ENCODE results near the gene NTSR1.

The NTSR1 gene

DNA sequence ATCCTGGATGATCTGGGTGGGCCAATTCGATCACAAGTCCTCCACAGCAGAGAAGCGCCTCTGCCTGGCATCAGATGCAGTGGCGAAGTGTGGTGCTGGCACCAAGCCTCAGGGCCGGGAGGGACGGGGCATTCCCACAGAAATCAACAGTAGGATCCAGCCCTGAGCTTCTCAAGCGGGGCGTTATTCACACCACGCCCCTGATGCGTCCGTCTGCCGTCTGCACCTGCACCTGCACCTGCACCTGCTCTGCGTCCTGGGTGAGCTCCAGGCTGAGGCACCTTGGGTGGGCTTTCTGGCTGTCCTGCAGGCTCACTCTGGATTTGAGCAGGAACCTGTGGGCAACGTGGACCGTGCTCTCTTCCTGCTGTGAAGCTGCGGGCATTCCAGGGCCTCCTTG is 13.8 kb upstream of the NTSR1 start:
- no peak for DNase-seq

DNA sequence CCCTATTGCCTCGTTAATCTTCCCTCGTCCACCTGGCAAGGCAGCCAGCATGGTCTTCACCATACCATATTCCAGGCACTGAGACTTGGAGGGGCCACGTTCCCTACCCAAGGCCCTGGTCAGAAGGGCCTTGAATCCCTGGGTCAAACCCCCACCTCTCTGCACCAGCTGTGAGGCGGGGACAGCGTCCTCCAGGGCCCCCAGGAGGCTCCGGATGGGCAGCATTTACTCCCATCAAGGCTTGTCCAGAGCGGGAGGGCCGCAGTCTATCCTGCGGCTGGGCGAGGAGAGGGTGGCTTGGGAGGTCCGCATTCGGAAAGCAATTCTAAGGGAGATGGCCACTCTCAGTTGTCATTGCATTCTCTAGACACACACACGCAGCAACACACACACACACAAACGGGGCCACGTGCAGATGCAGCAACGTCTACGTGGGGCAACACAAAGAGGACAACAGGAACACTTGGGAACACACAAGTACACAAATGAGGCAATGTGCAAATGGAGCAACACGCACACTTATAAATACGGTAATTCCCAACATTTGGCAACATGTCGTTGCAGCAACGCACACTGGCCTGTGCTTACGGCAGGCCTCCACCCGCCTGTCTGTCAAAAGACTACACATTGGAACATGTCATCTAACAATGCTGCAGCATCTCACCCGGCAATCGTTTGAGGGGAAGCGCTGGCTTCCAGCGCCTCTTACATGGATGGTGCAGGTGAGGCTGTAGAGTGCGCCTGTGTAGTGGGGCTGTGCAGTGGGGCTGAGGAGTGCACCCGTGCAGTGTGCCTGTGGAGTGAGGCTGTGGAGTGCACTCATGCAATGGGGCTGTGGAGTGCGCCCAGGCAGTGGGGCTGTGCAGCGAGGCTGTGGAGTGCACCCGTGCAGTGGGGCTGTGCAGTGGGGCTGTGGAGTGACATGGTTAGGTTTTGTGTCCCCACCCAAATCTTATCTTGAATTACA is 12.9 kb upstream of the NTSR1 start:
- DNase-seq, result no peak

DNA sequence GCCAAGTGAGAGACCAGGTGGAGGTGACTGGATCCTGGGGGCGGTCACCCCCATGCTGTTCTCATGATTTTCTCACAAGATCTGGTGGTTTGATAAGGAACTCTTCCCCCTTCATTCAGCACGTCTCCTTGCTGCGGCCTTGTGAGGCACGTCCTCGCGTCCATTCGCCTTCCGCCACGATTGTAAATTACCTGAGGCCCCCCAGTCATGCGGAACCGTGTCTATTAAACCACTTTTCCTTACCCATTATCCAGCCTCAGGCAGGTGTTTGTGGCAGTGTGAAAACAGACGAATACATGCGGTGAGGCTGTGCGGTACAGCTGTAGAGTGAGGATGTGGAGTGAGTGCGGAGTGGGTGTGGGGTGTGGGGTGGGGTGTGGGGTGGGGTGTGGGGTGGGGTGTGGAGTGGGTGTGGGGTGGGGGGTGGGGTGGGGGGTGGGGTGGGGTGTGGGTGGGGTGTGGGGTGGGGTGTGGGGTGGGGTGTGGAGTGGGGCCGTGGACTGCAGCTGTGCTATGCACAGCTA is 12.1 kb upstream of the NTSR1 start:
- DNase-seq, result no peak

DNA sequence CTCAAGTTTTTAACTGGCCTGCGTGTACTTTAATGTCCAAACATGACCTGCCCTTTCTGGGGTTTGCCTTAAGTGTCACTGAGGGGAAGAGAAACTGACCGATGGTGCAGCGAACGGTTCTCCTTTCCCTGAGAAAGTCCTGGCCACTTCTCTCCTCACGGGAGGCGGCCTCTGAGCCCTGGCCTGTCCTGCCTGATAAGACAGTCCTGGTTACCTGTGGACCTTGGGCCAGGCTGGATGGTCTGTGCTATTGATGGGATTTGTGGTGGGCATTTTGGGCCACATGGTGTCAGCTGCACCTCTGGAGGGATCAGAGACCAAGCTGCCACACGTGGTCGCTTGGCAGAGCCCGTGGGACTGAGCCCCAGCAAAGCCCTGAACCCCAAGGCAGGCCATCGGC is 11.6 kb upstream of the NTSR1 start:
- no peak for DNase-seq

DNA sequence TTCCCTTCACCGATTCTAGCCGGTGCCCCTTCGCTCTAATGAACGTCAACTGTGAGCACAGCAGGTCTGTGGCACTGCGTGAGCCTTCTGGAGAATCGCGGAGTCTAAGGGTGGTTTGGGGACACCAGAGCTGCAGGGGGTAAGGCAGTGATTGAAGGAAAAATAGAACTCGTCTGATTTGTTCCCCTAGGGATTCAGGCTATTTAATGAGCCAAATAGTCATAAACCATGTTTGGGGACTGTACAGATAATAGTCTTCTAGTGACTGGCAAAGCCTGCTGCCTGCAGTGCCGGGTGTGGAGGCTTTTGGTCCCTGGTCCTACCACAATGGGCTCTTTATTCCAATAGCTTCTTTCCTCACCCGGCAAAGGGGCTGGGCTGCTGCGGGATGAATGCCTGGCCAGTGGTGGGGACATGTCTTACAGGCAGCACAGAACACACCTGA is 11.1 kb upstream of the NTSR1 start:
- DNase-seq, result no peak

DNA sequence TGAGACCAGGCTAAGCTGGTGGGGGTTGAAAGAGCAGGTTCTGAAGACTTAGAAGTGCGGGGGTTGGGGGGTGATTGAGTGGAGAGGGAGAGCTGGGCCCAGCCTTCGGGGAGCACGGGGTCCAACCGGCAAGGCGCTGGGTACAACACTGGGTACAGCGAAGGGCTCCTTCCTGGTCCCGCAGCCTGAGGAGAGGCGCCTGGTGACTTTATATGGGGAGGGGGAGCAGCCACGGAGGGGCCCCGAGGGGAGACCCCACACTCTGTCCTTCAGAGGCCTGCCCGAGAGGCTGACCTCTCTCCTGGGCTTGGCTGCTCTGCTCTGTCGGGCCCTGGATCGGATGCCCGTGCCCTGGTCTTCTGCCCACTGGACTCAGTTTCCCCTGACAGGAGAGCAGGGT is 10.4 kb upstream of the NTSR1 start:
- DNase-seq, result no peak

DNA sequence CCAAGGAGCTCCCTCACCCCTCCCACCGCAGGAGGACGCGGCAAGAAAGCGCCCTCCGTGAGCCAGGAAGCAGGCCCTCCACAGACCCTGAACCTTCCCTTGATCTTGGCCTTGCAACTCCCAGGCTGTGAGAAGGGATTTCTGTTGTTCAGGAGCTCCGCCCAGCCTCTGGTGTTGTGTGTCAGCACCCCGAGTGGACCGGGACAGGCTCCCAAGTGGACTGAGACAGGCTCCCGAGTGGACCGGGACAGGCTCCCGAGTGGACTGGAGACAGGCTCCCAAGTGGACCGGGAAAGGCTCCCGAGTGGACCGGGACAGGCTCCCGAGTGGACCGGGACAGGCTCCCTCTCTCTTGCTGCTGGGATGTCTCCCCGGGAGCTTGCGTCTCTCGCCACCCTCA is 9.3 kb upstream of the NTSR1 start:
- no peak for DNase-seq

DNA sequence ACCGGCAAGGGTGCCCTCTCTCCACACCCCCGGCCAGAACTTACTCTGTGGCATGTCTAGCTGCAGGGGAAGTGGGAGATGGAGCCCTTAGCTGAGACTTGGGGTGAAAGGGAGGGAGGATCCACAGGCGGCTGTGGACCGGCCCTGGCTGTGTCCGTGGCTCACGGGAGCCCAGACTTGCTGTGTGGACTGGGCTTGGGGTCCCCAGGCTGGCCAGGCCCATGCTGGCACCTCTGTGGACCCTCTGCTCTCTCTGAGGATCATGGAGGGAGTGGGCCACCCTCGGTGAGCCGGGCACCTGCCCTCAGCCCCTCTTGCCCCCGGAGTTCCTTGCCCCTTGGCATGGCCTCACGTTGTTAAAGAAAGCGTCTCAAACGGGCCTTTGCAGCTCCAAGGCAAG is 8.9 kb upstream of the NTSR1 start:
- no peak for DNase-seq

DNA sequence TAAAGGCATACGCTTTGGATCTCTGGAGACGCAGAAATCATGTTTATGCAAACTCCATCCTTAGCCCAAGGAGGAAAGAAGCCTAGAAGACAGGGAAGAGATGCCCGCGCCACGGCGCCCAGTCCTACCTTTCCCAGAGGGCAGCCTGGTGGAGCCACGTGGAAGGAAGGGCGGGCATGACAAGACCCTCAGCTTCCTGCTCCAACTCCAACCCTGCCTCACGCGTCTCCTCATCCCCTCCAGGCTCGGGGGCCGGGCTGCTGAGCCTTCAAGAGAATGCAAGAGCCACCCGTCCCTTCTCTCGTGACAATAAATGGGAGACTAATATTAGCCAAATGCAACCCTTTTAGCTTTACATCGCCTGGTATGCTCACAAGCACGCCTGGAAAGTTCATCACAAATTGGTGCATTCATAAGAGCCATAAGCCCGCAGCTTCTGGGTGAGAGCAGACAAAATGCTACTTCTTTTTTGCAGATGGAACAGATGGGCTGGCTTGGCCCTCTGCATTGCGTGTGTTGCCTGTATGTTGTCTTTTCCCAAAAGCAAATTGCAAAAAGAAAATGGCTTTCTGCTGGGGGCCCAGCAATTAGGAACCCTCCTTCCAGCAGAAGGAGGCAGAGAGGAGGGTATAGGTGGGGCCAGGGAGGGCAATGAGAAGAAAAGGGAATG is 8.2 kb upstream of the NTSR1 start:
- no peak for DNase-seq

DNA sequence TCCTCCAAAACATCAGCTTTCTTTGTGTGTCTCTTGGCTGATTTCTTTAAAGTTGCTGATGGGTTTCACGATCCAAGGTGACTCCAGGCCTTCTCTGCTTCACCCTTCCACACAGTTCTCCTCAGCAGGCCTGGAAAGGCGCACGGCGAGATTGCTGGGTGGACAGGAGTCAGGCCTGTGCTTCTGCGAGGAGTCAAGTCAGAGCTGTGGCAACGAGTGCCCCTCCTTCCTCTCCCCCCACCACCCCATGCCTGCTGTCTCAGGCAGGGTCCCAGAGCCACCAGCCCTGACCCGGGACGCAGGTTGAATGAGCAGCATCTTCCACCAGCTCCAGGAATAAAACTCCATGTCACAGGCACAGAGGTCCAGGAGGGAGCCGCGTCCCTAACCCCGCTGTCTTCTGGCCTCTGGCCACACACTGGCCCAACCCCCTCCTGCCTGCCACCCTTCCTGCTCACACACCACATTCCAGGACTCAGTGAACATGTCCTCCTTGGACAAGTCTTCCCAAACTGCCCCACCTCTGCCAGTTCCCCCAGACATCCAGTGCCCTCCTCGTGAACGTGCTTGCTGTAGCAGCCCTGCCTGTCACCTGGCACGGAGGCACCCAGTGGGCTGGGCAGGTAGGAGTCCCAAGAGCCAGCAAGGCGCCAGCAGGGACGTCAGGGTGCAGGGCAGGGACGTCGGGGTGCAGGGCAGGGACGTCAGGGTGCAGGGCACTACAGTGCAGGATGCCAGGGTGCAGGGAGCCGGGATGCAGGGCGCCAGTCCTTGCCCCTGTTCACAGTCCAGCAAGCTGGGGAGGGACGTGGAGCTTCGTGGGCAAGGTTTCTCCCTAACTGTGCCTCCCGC is 7.2 kb upstream of the NTSR1 start:
- no peak for DNase-seq

DNA sequence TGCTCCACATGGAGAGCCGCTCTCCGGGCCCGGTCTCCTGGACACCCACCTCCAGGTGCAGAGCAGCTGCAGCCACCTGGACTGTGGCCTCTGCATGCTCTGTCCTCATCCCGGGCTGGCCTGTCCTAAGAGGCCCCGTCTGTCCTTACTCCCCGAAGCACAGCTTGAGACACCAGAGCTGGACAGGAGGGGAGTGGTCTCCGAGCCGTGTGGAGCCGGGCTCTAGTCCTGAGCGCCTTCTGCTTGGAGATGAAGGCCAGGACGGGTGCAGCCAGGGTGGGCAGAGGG is 6.7 kb upstream of the NTSR1 start:
- DNase-seq, result no peak

DNA sequence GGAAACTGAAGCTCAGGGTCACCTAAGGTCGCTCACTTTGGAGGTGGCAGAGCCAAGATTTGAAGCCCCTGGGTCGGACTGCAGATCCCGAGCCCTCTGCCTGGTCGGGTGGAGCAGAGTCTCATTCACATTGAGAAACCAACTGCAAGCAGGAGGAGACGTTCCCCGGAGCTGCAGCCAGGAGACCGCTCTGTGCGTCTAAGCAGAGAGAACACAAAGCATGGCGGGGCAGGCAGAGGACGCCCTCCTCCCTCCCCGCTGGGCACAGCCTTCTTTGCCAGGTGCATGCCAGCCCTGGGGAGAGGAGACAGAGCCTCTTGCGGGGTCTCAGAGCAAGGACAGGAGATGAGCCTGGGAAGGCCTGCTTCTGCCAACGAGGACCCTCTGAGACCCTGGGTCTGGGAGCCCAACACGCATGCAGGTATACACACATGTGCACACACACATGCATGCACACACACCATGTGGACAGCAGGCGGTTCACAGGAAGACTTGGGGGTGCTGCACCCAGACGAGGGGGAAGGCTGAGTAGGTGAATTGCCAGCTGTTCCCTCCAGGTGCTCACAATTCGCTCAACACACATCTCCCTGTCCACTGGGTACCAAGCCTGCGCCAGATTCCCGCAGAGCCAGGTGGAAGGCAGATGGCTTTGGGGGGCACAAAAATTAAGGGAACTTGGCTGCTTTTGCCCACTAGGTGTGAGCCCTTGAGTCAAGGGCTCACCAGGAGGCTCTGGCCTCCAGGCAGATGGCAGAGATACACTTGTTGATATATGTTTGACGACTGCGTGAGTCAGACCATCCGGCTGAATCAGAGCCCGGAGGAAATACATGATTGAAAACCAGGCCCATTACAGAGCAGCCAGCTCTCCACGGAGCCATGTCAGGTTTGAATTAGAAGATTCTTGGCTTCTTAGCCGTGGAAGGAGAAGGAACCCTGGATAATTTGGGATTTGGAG is 5.5 kb upstream of the NTSR1 start:
- DNase-seq, result peak; percentile 54

DNA sequence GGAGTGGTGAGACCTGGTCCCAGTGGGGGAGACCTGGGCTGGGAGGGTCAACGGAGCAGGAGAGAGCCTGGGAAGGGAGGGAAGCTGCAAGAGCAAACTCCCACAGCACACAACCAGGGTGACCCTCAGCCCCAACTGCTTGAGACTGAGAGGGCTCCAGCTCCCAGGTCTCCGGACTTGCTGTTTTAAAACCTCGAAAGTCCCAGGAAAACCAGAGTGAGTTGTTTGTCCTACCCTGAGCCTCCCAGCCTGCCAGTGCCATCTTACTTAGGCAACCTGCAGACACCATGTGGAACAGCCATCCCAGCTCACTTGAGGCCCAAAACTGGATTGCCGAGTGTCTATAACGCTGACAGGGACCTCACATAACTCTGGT is 4.8 kb upstream of the NTSR1 start:
- no peak for DNase-seq

DNA sequence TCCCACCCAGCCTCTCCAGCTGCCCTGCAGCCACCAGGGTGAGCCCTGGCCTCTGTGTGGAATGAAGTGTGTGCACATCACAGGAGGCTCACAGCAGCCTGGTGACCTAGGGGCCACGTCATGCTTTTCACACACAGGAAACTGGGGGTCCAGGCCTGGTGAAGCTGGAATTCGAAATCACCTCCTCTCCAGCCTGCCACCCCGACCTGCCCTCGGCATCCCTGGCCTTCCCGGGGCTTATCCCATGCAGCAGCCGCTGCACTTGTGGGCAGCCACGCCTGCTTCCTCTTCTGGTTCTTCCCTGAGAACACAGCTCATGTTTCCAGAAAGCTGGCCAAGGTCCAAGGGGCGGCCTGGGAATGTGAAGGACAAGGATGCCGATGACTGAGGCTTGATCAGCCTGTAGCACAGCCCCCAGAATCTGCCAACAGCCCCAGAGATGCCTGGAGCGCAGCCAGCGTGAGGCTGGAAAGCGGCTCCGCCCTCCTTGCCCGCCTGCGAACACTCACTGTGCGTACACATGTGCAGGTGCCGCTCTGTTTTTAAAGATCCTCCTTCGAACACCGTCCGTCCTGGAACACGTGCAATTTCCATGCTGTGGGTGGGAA is 4.2 kb upstream of the NTSR1 start:
- no peak for DNase-seq

DNA sequence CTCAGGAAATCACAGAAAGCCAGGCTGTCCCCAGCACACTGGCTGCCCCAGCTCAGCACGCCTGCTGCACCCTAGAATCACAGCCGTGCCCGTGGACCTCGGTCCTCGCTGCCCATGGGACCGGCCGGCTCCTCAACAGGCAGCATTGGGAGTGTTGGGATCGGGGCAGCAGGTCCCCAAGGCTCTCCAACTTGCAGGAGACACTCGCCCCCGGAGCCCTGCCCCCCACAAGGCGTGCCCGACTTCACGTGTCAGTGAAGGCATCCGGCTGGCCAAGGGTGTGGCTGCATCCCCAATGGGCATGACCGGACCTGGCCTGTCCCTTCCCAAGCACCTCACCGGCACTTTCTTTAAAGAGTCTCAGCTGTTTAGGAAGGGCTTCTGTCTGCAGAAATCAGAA is 3.0 kb upstream of the NTSR1 start:
- no peak for DNase-seq

DNA sequence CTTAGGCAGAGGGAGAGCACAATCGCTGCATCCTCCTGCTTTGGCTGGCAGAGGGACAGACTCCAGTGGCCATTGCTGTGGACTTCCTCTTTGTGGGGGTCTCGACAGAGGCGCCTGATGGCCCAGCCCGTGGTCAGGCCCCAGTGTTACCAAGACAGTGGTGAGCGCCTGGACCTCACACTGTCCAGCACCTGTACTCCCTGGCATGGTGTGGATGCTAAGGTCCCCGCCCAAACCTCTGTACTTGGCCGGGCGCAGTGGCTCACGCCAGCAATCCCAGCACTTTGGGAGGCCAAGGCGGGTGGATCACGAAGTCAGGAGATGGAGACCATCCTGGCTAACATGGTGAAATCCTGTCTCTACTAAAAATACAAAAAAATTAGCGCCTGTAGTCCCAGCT is 2.3 kb upstream of the NTSR1 start:
- no peak for DNase-seq

DNA sequence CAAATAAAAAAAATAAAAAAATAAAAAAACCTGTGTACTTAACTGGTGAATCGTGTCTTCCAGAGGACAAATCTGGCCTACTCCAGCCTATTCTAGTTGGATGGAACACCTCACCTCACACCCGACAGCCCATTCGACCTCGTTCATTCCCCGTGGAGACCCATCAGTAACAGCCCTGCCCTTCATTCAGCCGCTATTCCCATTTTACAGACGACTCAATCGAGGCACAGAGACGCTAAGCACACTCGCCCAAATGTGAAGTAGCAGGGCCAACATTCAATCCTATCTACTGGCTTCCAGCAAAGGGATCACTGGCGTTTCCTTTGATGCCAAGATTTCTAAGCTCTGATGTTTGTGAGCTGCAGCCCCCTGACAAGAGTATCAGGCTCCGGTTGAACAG is 1.8 kb upstream of the NTSR1 start:
- no peak for DNase-seq

DNA sequence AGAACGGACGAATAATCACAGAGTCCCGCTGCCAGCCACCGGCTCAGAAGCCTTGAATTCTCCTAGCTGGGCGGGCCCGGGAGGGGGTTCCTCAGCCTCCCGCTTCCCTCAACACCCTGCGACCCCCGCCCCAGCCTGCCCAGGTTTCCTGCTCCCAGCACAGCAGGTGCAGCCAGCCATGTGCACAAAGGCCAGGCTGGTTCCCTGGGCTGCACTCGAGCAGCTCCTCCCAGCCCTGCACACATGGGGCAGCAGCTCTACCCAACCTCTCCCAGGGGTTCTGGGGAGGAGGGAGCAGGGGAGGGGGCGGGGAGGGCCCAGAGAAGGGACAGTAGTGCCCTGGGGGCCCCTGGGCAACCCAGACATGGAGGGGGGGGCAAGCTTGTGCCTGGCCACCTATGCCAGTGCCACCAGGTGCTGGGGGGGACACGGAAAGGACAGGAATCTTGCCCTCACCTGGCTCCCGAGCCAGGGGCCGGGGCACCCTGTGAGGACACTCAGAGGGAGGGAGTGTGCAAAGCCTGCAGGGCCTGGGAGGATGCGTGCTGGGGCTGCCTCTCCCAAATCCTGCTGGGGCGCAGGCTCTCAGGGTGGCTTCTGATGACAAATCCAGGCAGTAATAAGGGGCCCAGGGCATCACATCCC is 1.2 kb upstream of the NTSR1 start:
- DNase-seq, result no peak

DNA sequence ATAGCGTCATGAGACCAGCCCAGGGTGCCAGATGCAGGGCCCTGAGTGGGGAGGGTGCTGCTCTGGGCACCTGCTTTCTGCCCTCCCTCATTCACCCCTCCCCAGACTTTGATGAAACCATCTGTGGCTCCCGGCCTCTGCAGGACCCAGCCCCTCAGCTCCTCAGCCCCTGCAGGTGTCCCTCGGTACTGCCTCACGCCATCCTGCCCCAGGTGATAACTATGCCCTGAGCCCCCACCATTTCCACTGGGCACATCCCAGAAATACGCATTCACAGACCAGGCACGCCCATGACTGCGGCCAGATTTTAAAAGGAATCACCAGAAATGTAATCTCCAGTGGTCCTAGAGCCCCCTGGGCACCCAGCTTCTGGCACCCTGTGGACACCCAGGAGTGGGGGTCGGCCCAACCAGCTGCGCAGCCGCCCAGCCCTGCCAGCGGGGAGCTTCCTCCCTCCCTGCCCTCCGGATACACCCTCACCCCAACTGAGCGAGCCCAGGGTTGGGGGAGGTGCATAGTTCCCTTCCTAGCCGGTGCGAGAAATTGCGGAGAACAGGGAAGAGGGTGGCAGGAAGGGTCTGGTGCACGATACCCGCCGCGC is 615 bp upstream of the NTSR1 start:
- no peak for DNase-seq

DNA sequence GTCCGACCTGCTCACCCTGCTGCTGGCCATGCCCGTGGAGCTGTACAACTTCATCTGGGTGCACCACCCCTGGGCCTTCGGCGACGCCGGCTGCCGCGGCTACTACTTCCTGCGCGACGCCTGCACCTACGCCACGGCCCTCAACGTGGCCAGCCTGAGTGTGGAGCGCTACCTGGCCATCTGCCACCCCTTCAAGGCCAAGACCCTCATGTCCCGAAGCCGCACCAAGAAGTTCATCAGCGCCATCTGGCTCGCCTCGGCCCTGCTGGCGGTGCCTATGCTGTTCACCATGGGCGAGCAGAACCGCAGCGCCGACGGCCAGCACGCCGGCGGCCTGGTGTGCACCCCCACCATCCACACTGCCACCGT is 885 bp downstream of the NTSR1 start:
- DNase-seq, result no peak

Data from activated CD4-positive, alpha-beta T cell treated with anti-CD3 and anti-CD28 coated beads, Interleukin-10, Interleukin-2, amounts not matched to agents 100 ng/mL and 50 ng/mL, durations not matched to agents 16 hours and 8 hours (primary cell).